Naive thymus-derived CD4-positive, alpha-beta T cell (primary cell): ENCODE results near the gene MTHFD2L. TPM values are rescaled to one million over a fixed set of nuclear protein-coding genes. Genes with fewer than 3 reads are reported as not detected.

Source experiments
- ATAC-seq: fragments of 150-1000 bp; cut with Tn5 transposase; 2 replicates; pipeline ENCODE4 v1.10.0; 2021; ENCODE audit warnings: mild to moderate bottlenecking, moderate library complexity
- CTCF ChIA-PET: fragments of 350-600 bp; sonication (Branson Sonifier 250); formaldehyde crosslinking; loops from one replicate; lab custom pipeline; 2021; ENCODE audit warnings: antibody characterized with exemption; lab: Charles Lee
- POLR2A ChIA-PET: fragments of 350-600 bp; sonication (Branson Sonifier 250); formaldehyde crosslinking; loops from one replicate; lab custom pipeline; 2021; ENCODE audit warnings: antibody characterized with exemption, inconsistent platforms; lab: Charles Lee
- DNase-seq, 9 donors: peaks; one replicate each; pipeline versions ENCODE4 v3.0.0 to v3.0.0-alpha.2; 2020 to 2022; ENCODE audit warnings: mixed read lengths in 1 of 9
- H3K27ac ChIP-seq: one replicate; pipeline ENCODE4 v1.7.0; 2013; ENCODE audit warnings: mild to moderate bottlenecking, low read depth, low read length, moderate library complexity
- H3K27me3 ChIP-seq, 2 donors: one replicate each; pipeline ENCODE4 v1.7.0; 2013; ENCODE audit warnings: low read length in 2 of 2, mild to moderate bottlenecking in 2 of 2, moderate library complexity in 2 of 2; ENCODE audit not compliant: control insufficient read depth in 2 of 2, insufficient read depth in 2 of 2
- H3K36me3 ChIP-seq, 3 experiments: 1 replicate in 2 of 3; 2 replicates in 1 of 3; pipeline ENCODE4 v1.7.0; 2013; ENCODE audit warnings: low read length in 3 of 3, mild to moderate bottlenecking in 3 of 3, moderate library complexity in 1 of 3; ENCODE audit not compliant: insufficient read depth in 3 of 3, control insufficient read depth in 2 of 3
- H3K4me1 ChIP-seq, 2 donors: one replicate each; pipeline ENCODE4 v1.7.0; 2013; ENCODE audit warnings: low read length in 2 of 2, mild to moderate bottlenecking in 2 of 2, moderate library complexity in 1 of 2; ENCODE audit not compliant: control insufficient read depth in 2 of 2, insufficient read depth in 2 of 2
- H3K4me3 ChIP-seq: 2 replicates; pipeline ENCODE4 v1.7.0; 2013; ENCODE audit warnings: mild to moderate bottlenecking, low read length
- H3K9me3 ChIP-seq, 3 experiments: 1 replicate in 2 of 3; 2 replicates in 1 of 3; pipeline ENCODE4 v1.7.0; 2013; ENCODE audit warnings: low read length in 3 of 3; ENCODE audit not compliant: control insufficient read depth in 2 of 3
- H3K27ac Mint-ChIP-seq, 9 donors: one replicate each; pipeline ENCODE4 v1.8.0; 2020 to 2022; ENCODE audit warnings: mixed read lengths in 9 of 9, mild to moderate bottlenecking in 8 of 9, moderate library complexity in 5 of 9, inconsistent platforms in 2 of 9
- H3K27me3 Mint-ChIP-seq, 5 donors: one replicate each; pipeline ENCODE4 v1.8.0; 2021 to 2022; ENCODE audit warnings: mixed read lengths in 5 of 5, mild to moderate bottlenecking in 1 of 5
- H3K36me3 Mint-ChIP-seq, 5 donors: one replicate each; pipeline ENCODE4 v1.8.0; 2020 to 2022; ENCODE audit warnings: mixed read lengths in 5 of 5, mild to moderate bottlenecking in 3 of 5, inconsistent platforms in 1 of 5
- H3K4me1 Mint-ChIP-seq, 7 donors: one replicate each; pipeline ENCODE4 v1.8.0; 2020 to 2022; ENCODE audit warnings: mixed read lengths in 7 of 7, mild to moderate bottlenecking in 3 of 7, inconsistent platforms in 1 of 7
- H3K4me3 Mint-ChIP-seq, 10 donors: one replicate each; pipeline ENCODE4 v1.8.0; 2020 to 2022; ENCODE audit warnings: mild to moderate bottlenecking in 10 of 10, mixed read lengths in 10 of 10, moderate library complexity in 6 of 10, inconsistent platforms in 2 of 10
- H3K9me3 Mint-ChIP-seq, 11 donors: one replicate each; pipeline ENCODE4 v1.8.0; 2020 to 2022; ENCODE audit warnings: mixed read lengths in 11 of 11, mild to moderate bottlenecking in 4 of 11, inconsistent platforms in 1 of 11, moderate library complexity in 1 of 11
- intact Hi-C, 2 donors: fragments of 100-400 bp; cut with micrococcal nuclease; formaldehyde crosslinking; loops; one replicate each; pipeline ENCODE4 v1.15.1; 2023
- polyA plus RNA-seq, 2 donors: library from polyadenylated mRNA; unstranded; fragments of 300-500 nt; fragmentation: Illumina TruSeq; gene quantifications; one replicate each; pipeline ENCODE4 v1.2.3, GENCODE V29; 2021
- total RNA-seq, 6 experiments: library from RNA in 5 of 6; stranded (reverse) in 5 of 6; gene quantifications; 1 replicate in 5 of 6; 2 replicates in 1 of 6; pipeline ENCODE4 v1.2.3 and lab custom pipeline; 2021 to 2026

The MTHFD2L gene
- total and polyA plus RNA-seq, 7 experiments from 2014 or later = 2.3 to 13.7 (median 10.2) TPM

GRCh38 chr4:74161666-74162450, 3.9 kb downstream of the MTHFD2L start:
- H3K4me1 ChIP-seq = peaks cover 6 to 9% of the 10 kb centered on the region in 2 donors
- H3K9me3 ChIP-seq = no peaks in the 10 kb centered on the region
- Mint-ChIP-seq H3K4me3 (no peak overlapping the region), H3K4me1 (peaks cover 10 to 45% (median 26%) of the 10 kb centered on the region in 7 donors), H3K9me3 (peaks cover 0 to 1% (median 0%) of the 10 kb centered on the region in 11 donors), H3K27me3 (peaks cover 0 to 4% (median 0%) of the 10 kb centered on the region in 5 donors), H3K27ac (no peak overlapping the region), H3K36me3 (peaks cover 0 to 27% (median 12%) of the 10 kb centered on the region in 5 donors)
- intact Hi-C loops = no loop called here
- ChIA-PET CTCF (no interaction called here), POLR2A (interaction anchor here (0.7 kb wide), 1 partner anchor 343 kb away, joined by 3 read pairs; no protein-coding TSS in a partner anchor)
- no peaks in the 10 kb centered on the region for H3K36me3 ChIP-seq
- H3K27me3 ChIP-seq = no peaks in the 10 kb centered on the region
- ATAC-seq (no peak), DNase-seq (no peak)
- no peak overlapping the region for H3K27ac ChIP-seq
- no peak overlapping the region for H3K4me3 ChIP-seq

GRCh38 chr4:74166135-74166534, 8.2 kb downstream of the MTHFD2L start:
- H3K27me3 ChIP-seq = no peaks in the 10 kb centered on the region
- no peak for DNase-seq
- Mint-ChIP-seq H3K36me3 (peaks cover 0 to 20% (median 11%) of the 10 kb centered on the region in 5 donors), H3K4me1 (peaks cover 2 to 13% (median 4%) of the 10 kb centered on the region in 7 donors), H3K27ac (no peak overlapping the region), H3K27me3 (no peaks in the 10 kb centered on the region), H3K4me3 (no peak overlapping the region), H3K9me3 (peaks cover 0 to 1% (median 0%) of the 10 kb centered on the region in 11 donors)
- intact Hi-C loops = no loop called here
- H3K4me3 ChIP-seq = no peak overlapping the region
- no peaks in the 10 kb centered on the region for H3K36me3 ChIP-seq
- no peak overlapping the region for H3K27ac ChIP-seq
- no peaks in the 10 kb centered on the region for H3K4me1 ChIP-seq
- ATAC-seq = no peak
- CTCF ChIA-PET = no interaction called here
- H3K9me3 ChIP-seq = no peaks in the 10 kb centered on the region
- POLR2A ChIA-PET = no interaction called here

- H3K27me3 ChIP-seq = no peaks in the 10 kb centered on the region
- intact Hi-C loops = no loop called here
- H3K36me3 ChIP-seq = no peaks in the 10 kb centered on the region
- peaks cover 0 to 1% (median 0%) of the 10 kb centered on the region in 11 donors for H3K9me3 Mint-ChIP-seq
- peaks cover 0 to 6% (median 0%) of the 10 kb centered on the region in 7 donors for H3K4me1 Mint-ChIP-seq
- H3K36me3 Mint-ChIP-seq = peaks cover 0 to 13% (median 4%) of the 10 kb centered on the region in 5 donors
- no peak overlapping the region for H3K27ac Mint-ChIP-seq
- no peaks in the 10 kb centered on the region for H3K27me3 Mint-ChIP-seq
- no peak overlapping the region for H3K27ac ChIP-seq
- H3K9me3 ChIP-seq = no peaks in the 10 kb centered on the region
- ATAC-seq (peak; percentile 12), DNase-seq (no peak)
- ChIA-PET CTCF (no interaction called here), POLR2A (no interaction called here)
- H3K4me3 ChIP-seq = no peak overlapping the region
- no peaks in the 10 kb centered on the region for H3K4me1 ChIP-seq
- H3K4me3 Mint-ChIP-seq = no peak overlapping the region
Measured at GRCh38 chr4:74166818-74167217, 8.9 kb downstream of the MTHFD2L start.

GRCh38 chr4:74167585-74167984, 9.7 kb downstream of the MTHFD2L start:
- no peak overlapping the region for H3K4me3 Mint-ChIP-seq
- H3K27me3 ChIP-seq = no peaks in the 10 kb centered on the region
- DNase-seq (no peak), ATAC-seq (no peak)
- POLR2A ChIA-PET = no interaction called here
- no peaks in the 10 kb centered on the region for H3K36me3 ChIP-seq
- H3K9me3 Mint-ChIP-seq = peaks cover 0 to 1% (median 0%) of the 10 kb centered on the region in 11 donors
- H3K9me3 ChIP-seq = no peaks in the 10 kb centered on the region
- H3K27ac Mint-ChIP-seq = no peak overlapping the region
- H3K27me3 Mint-ChIP-seq = no peaks in the 10 kb centered on the region
- no peaks in the 10 kb centered on the region for H3K4me1 ChIP-seq
- intact Hi-C loops = no loop called here
- no peak overlapping the region for H3K27ac ChIP-seq
- H3K36me3 Mint-ChIP-seq = peaks cover 0 to 13% (median 4%) of the 10 kb centered on the region in 5 donors
- no peak overlapping the region for H3K4me3 ChIP-seq
- CTCF ChIA-PET = no interaction called here
- peaks cover 0 to 4% (median 0%) of the 10 kb centered on the region in 7 donors for H3K4me1 Mint-ChIP-seq

DNA sequence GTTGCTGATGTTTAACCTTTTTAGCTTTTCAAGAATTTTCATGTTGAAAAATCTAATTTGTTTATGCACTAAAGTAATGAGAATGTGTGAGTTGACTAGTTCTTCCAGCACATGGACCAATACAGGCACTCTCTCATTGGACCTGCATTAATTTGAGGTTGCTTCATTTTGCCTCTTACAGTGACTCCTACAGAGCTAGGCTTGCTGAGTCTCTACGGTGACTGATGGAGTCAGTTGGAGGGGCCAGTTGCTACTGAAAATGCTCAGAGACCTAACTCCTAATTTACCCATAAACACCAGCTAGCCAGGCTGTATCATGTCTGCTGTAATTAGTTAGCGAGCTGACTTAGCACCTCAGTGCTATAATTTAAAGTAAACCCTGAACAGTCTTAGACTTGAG, 10.9 kb downstream of the MTHFD2L start:
- no peak for ATAC-seq
- intact Hi-C loops = no loop called here
- H3K4me1 ChIP-seq = no peaks in the 10 kb centered on the region
- ChIA-PET CTCF (no interaction called here), POLR2A (no interaction called here)
- no peak overlapping the region for H3K4me3 ChIP-seq
- no peaks in the 10 kb centered on the region for H3K9me3 ChIP-seq
- H3K36me3 Mint-ChIP-seq = peaks cover 0 to 13% (median 4%) of the 10 kb centered on the region in 5 donors
- H3K27ac Mint-ChIP-seq = no peak overlapping the region
- no peaks in the 10 kb centered on the region for H3K27me3 ChIP-seq
- peaks cover 0 to 1% (median 0%) of the 10 kb centered on the region in 11 donors for H3K9me3 Mint-ChIP-seq
- no peaks in the 10 kb centered on the region for H3K27me3 Mint-ChIP-seq
- no peak for DNase-seq
- peaks cover 0 to 4% (median 0%) of the 10 kb centered on the region in 7 donors for H3K4me1 Mint-ChIP-seq
- H3K27ac ChIP-seq = no peak overlapping the region
- no peak overlapping the region for H3K4me3 Mint-ChIP-seq
- H3K36me3 ChIP-seq = no peaks in the 10 kb centered on the region

DNA sequence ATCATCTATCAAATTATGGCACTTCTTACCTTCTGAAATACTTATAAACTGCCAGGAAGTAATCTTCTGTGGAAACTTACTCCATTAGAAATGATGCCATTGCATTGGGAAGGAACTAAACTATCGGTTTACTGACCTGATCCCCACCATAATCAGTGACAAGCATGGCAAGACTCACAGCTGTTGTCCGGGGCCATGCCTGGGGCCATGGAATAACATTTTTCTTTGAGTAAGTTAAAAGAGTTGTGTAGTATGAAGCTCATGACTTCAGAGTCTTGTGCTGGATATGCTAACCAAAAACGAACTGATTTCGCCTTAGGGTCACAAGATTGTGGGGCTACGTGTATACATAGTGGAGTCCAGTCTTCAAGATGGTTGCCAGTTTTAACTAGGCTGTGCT, 15.4 kb downstream of the MTHFD2L start:
- no peak for DNase-seq
- peaks cover 0 to 27% (median 10%) of the 10 kb centered on the region in 5 donors for H3K36me3 Mint-ChIP-seq
- no peaks in the 10 kb centered on the region for H3K4me1 ChIP-seq
- peaks cover 0 to 5% (median 0%) of the 10 kb centered on the region in 3 experiments for H3K36me3 ChIP-seq
- no peak overlapping the region for H3K27ac ChIP-seq
- H3K4me1 Mint-ChIP-seq = no peaks in the 10 kb centered on the region
- POLR2A ChIA-PET = no interaction called here
- no peaks in the 10 kb centered on the region for H3K9me3 Mint-ChIP-seq
- no peaks in the 10 kb centered on the region for H3K27me3 ChIP-seq
- CTCF ChIA-PET = no interaction called here
- no peaks in the 10 kb centered on the region for H3K27me3 Mint-ChIP-seq
- no peak overlapping the region for H3K4me3 ChIP-seq
- ATAC-seq = no peak
- no peak overlapping the region for H3K27ac Mint-ChIP-seq
- intact Hi-C loops = no loop called here
- no peak overlapping the region for H3K4me3 Mint-ChIP-seq
- no peaks in the 10 kb centered on the region for H3K9me3 ChIP-seq

- H3K9me3 ChIP-seq = no peaks in the 10 kb centered on the region
- POLR2A ChIA-PET = no interaction called here
- CTCF ChIA-PET = no interaction called here
- Mint-ChIP-seq H3K27me3 (no peaks in the 10 kb centered on the region), H3K4me1 (no peaks in the 10 kb centered on the region), H3K36me3 (peaks cover 0 to 32% (median 10%) of the 10 kb centered on the region in 5 donors), H3K9me3 (no peaks in the 10 kb centered on the region), H3K4me3 (no peak overlapping the region), H3K27ac (no peak overlapping the region)
- ATAC-seq (no peak), DNase-seq (no peak)
- no peak overlapping the region for H3K27ac ChIP-seq
- no peak overlapping the region for H3K4me3 ChIP-seq
- no peaks in the 10 kb centered on the region for H3K27me3 ChIP-seq
- H3K36me3 ChIP-seq = peaks cover 0 to 5% (median 0%) of the 10 kb centered on the region in 3 experiments
- intact Hi-C loops = no loop called here
- no peaks in the 10 kb centered on the region for H3K4me1 ChIP-seq
Measured at GRCh38 chr4:74174421-74174820, 16.5 kb downstream of the MTHFD2L start.
